H1 (cell line): ENCODE data around the gene ZDHHC11. TPM values are rescaled to one million over a fixed set of nuclear protein-coding genes. Genes with fewer than 3 reads are reported as not detected.

Experiments used
- CTCF ChIA-PET: fragments of 300-600 bp; sonication (Branson Sonifier 250); formaldehyde crosslinking; loops from one replicate; lab custom pipeline; 2021; ENCODE audit not compliant: partially characterized antibody; lab: Charles Lee
- POLR2A ChIA-PET: fragments of 300-600 bp; sonication (Branson Sonifier 250); formaldehyde crosslinking; loops from one replicate; lab custom pipeline; 2021; ENCODE audit warnings: inconsistent platforms; ENCODE audit not compliant: partially characterized antibody; lab: Charles Lee
- DNase-seq, 2 experiments: peaks; one replicate each; pipeline versions ENCODE4 v3.0.0 to v3.0.0-alpha.2; 2010 to 2022; ENCODE audit warnings: low spot score in 2 of 2, low read depth in 1 of 2, mixed read lengths in 1 of 2
- FAIRE-seq: peaks from 2 replicates; lab custom pipeline; 2011; peaks lifted over from hg19 to GRCh38; lab: Jason Lieb, UNC
- H2AFZ ChIP-seq: 2 replicates; pipeline ENCODE4 v1.8.1; 2012; ENCODE audit warnings: low read length, inconsistent platforms
- H2AK5ac ChIP-seq: 2 replicates; pipeline ENCODE4 v1.6.1; 2013; ENCODE audit warnings: low read depth, low read length
- H2BK120ac ChIP-seq: replicated peaks from 2 replicates; pipeline ENCODE3; 2013; ENCODE audit warnings: low read depth, low read length, inconsistent platforms
- H2BK12ac ChIP-seq: 2 replicates; pipeline ENCODE4 v1.6.1; 2013; ENCODE audit warnings: low read depth, low read length
- H2BK15ac ChIP-seq: 2 replicates; pipeline ENCODE4 v1.6.1; 2013; ENCODE audit warnings: low read length
- H2BK20ac ChIP-seq: 2 replicates; pipeline ENCODE4 v1.6.1; 2013; ENCODE audit warnings: low read length
- H2BK5ac ChIP-seq: 2 replicates; pipeline ENCODE4 v1.6.1; 2013; ENCODE audit warnings: low read depth, low read length
- H3K14ac ChIP-seq: 2 replicates; pipeline ENCODE4 v1.6.1; 2013; ENCODE audit warnings: inconsistent platforms; ENCODE audit not compliant: insufficient read length
- H3K18ac ChIP-seq: 2 replicates; pipeline ENCODE4 v1.6.1; 2013; ENCODE audit warnings: low read length; ENCODE audit errors: extremely low read depth
- H3K23ac ChIP-seq: 2 replicates; pipeline ENCODE4 v1.6.1; 2013; ENCODE audit warnings: inconsistent platforms; ENCODE audit not compliant: insufficient read length
- H3K23me2 ChIP-seq: 2 replicates; pipeline ENCODE4 v1.6.1; 2013; ENCODE audit warnings: low read depth, low read length
- H3K27ac ChIP-seq: 2 replicates; pipeline ENCODE4 v1.6.1; 2011; ENCODE audit warnings: low read depth, low read length, inconsistent platforms
- H3K27me3 ChIP-seq, 4 experiments: replicated peaks in 1 of 4; 1 replicate in 1 of 4; 2 replicates in 3 of 4; pipeline versions ENCODE4 v1.6.1 to v1.8.1; 2011 to 2013; ENCODE audit warnings: low read length in 3 of 4, mild to moderate bottlenecking in 3 of 4, inconsistent platforms in 2 of 4, mixed read lengths in 2 of 4, moderate library complexity in 1 of 4; ENCODE audit not compliant: control insufficient read depth in 3 of 4, insufficient read depth in 3 of 4; ENCODE audit errors: extremely low read depth in 1 of 4
- H3K36me3 ChIP-seq, 4 experiments: 2 replicates each; pipeline versions ENCODE4 v1.6.1 to v1.8.1; 2011 to 2013; ENCODE audit warnings: mild to moderate bottlenecking in 4 of 4, low read length in 3 of 4, moderate library complexity in 2 of 4, control low read depth in 1 of 4, inconsistent platforms in 1 of 4; ENCODE audit not compliant: insufficient read depth in 4 of 4, control insufficient read depth in 2 of 4
- H3K4ac ChIP-seq: replicated peaks from 2 replicates; pipeline ENCODE3; 2013; ENCODE audit warnings: low read length, low read depth, mixed read lengths, inconsistent platforms; ENCODE audit not compliant: insufficient read length
- H3K4me1 ChIP-seq, 4 experiments: replicated peaks in 1 of 4; 1 replicate in 1 of 4; 2 replicates in 3 of 4; pipeline versions ENCODE4 v1.6.1 to v1.8.1; 2011 to 2013; ENCODE audit warnings: low read length in 3 of 4, inconsistent platforms in 2 of 4, mixed read lengths in 1 of 4; ENCODE audit not compliant: insufficient read depth in 4 of 4, control insufficient read depth in 3 of 4
- H3K4me2 ChIP-seq, 2 experiments: 2 replicates each; pipeline versions ENCODE4 v1.6.1 to v1.8.1; 2011 to 2013; ENCODE audit warnings: low read depth in 2 of 2, low read length in 2 of 2, control low read depth in 1 of 2, inconsistent platforms in 1 of 2, mild to moderate bottlenecking in 1 of 2; ENCODE audit not compliant: insufficient read depth in 1 of 2
- H3K4me3 ChIP-seq, 4 experiments: fragments of 200-600, 300-600 bp in 1 of 4; sonication (generic), shearing (Covaris generic), sonication (Bioruptor Twin) in 1 of 4; 2 replicates each; pipeline versions ENCODE4 v1.5.1 to v1.8.1; 2011 to 2016; ENCODE audit warnings: low read length in 4 of 4, low read depth in 3 of 4, control low read depth in 2 of 4, inconsistent platforms in 2 of 4, mild to moderate bottlenecking in 2 of 4, mixed read lengths in 1 of 4, moderate library complexity in 1 of 4; ENCODE audit not compliant: insufficient read depth in 2 of 4; ENCODE audit errors: extremely low read depth in 1 of 4
- H3K56ac ChIP-seq: replicated peaks from 2 replicates; pipeline ENCODE3; 2013; ENCODE audit warnings: low read depth, mild to moderate bottlenecking, mixed read lengths, low read length, inconsistent platforms; ENCODE audit not compliant: insufficient read length
- H3K79me1 ChIP-seq: 2 replicates; pipeline ENCODE4 v1.6.1; 2013; ENCODE audit warnings: low read depth, low read length, control low read depth
- H3K79me2 ChIP-seq, 2 experiments: 2 replicates each; pipeline versions ENCODE4 v1.6.1 to v1.8.1; 2012 to 2013; ENCODE audit warnings: low read length in 2 of 2, mild to moderate bottlenecking in 2 of 2, inconsistent platforms in 1 of 2; ENCODE audit not compliant: insufficient read depth in 2 of 2, control insufficient read depth in 1 of 2
- H3K9ac ChIP-seq, 4 experiments: replicated peaks in 1 of 4; 1 replicate in 1 of 4; 2 replicates in 3 of 4; pipeline versions ENCODE4 v1.6.1 to v1.8.1; 2011 to 2013; ENCODE audit warnings: low read depth in 3 of 4, low read length in 3 of 4, control low read depth in 2 of 4, mild to moderate bottlenecking in 2 of 4, moderate library complexity in 2 of 4, inconsistent platforms in 1 of 4; ENCODE audit errors: extremely low read depth in 1 of 4
- H3K9me3 ChIP-seq, 2 experiments: 2 replicates each; pipeline versions ENCODE4 v1.6.1 to v1.8.1; 2012 to 2013; ENCODE audit warnings: mild to moderate bottlenecking in 2 of 2, moderate library complexity in 2 of 2, control low read depth in 1 of 2, inconsistent platforms in 1 of 2, low read depth in 1 of 2, low read length in 1 of 2, mixed read lengths in 1 of 2; ENCODE audit not compliant: insufficient read depth in 2 of 2
- H4K20me1 ChIP-seq, 2 experiments: replicated peaks in 1 of 2; 2 replicates each; pipeline versions ENCODE3 to v1.8.1; 2011 to 2013; ENCODE audit warnings: inconsistent platforms in 2 of 2, low read length in 2 of 2, mild to moderate bottlenecking in 1 of 2; ENCODE audit not compliant: insufficient read depth in 2 of 2, control insufficient read depth in 1 of 2
- H4K5ac ChIP-seq: 2 replicates; pipeline ENCODE4 v1.6.1; 2013; ENCODE audit warnings: low read length, low read depth, mixed read lengths, inconsistent platforms; ENCODE audit not compliant: insufficient read length
- H4K8ac ChIP-seq: 2 replicates; pipeline ENCODE4 v1.8.0; 2013; ENCODE audit warnings: mild to moderate bottlenecking, moderate library complexity, low read length, inconsistent platforms; ENCODE audit not compliant: insufficient read depth; ENCODE audit errors: extremely low read depth
- H4K91ac ChIP-seq: replicated peaks from 2 replicates; pipeline ENCODE3; 2013; ENCODE audit warnings: low read length, mixed read lengths, inconsistent platforms; ENCODE audit not compliant: insufficient read length
- POLR2AphosphoS5 ChIP-seq: IDR thresholded peaks from 2 replicates; pipeline ENCODE4 v1.6.1; 2011; ENCODE audit warnings: low read depth, low read length
- SIRT6 ChIP-seq: IDR thresholded peaks from one replicate; pipeline ENCODE4 v1.7.1; 2012; ENCODE audit warnings: low read length, inconsistent platforms
- WGBS, 2 experiments: shearing (Covaris generic) in 1 of 2; methylation state at CpG; one replicate each; pipeline versions ENCODE4 v1.1.6 to v1.1.7; 2013 to 2015; ENCODE audit warnings: low lambda C conversion rate in 2 of 2, mixed read lengths in 2 of 2, inconsistent platforms in 1 of 2, low coverage in 1 of 2, missing lambda C conversion rate in 1 of 2; ENCODE audit not compliant: insufficient replicate concordance in 2 of 2, insufficient coverage in 1 of 2, insufficient read length in 1 of 2; ENCODE audit errors: extremely low coverage in 1 of 2, missing lambda C conversion rate in 1 of 2; 5-methylcytosine and 5-hydroxymethylcytosine counted together
- polyA plus RNA-seq, 7 experiments: library from polyadenylated mRNA; depleted of rRNA in 3 of 7; stranded (reverse) in 5 of 7; unstranded in 2 of 7; fragments of >200 nt in 5 of 7; fragments of 200-250 nt in 2 of 7; gene quantifications; 1 replicate in 5 of 7; 2 replicates in 1 of 7; 4 replicates in 1 of 7; pipeline versions ENCODE4 v1.2.1 to v1.2.3, GENCODE V29; 2011 to 2013; ENCODE audit warnings: missing spikeins in 2 of 7, mixed read lengths in 2 of 7
- total RNA-seq: library from RNA; stranded (reverse); fragmentation: NEBNext Ultra II Directional; extraction: Animal tissue kit (Norgen Biotek cat#: 25700); gene quantifications from 2 replicates; pipeline ENCODE4 v1.2.1, GENCODE V29; 2021

ZDHHC11 gene
- total and polyA plus RNA-seq, 2 of the 8 experiments (the other 6 are each of a cell fraction or from before 2014, with no cell fraction given) = 4.7 to 16.6 TPM

GRCh38 chr5:757931-758697 lies 92.7 kb downstream of the ZDHHC11 start:
- no peak overlapping the region for H3K4me2 ChIP-seq
- peak overlapping the region; percentile 11 for H4K91ac ChIP-seq
- H3K9ac ChIP-seq = peak overlapping the region in 2 of 4 experiments; percentile 0 to 8; a peak in 2 of 7 replicates
- H4K8ac ChIP-seq = peak overlapping the region; percentile 63
- H3K4ac ChIP-seq = peak overlapping the region; percentile 74
- FAIRE-seq (no peak), DNase-seq (peak in 1 of 2 experiments; percentile 61)
- H4K20me1 ChIP-seq = peaks cover 0 to 4% of the 10 kb centered on the region in 2 experiments
- H3K79me2 ChIP-seq = no peaks in the 10 kb centered on the region
- no peak overlapping the region for H3K23ac ChIP-seq
- no peak for TF ChIP-seq POLR2AphosphoS5
- no peak for TF ChIP-seq SIRT6
- peak overlapping the region; percentile 88; the same call in 1 of the 2 replicates for H2BK15ac ChIP-seq
- no peak overlapping the region for H3K18ac ChIP-seq
- ChIA-PET POLR2A (interaction anchor here (1.6 kb wide), 1 partner anchor 134 kb away, joined by 3 read pairs; the partner anchor contains the start of genes BRD9 and TRIP13), CTCF (interaction anchor here (0.8 to 3.2 kb wide), 12 partner anchors 8 to 231 kb away, joined by 3 to 29 read pairs (median 4); no protein-coding TSS in a partner anchor)
- H4K5ac ChIP-seq = no peak overlapping the region
- no peak overlapping the region for H3K14ac ChIP-seq
- 87% methylated on average over 21 of the region's 21 CpGs; no CpG with 5 or more reads in 1 of the 2 experiments for WGBS, 2 experiments
- no peak overlapping the region for H3K56ac ChIP-seq
- no peaks in the 10 kb centered on the region for H3K23me2 ChIP-seq
- peaks cover 2% of the 10 kb centered on the region; the same call in 1 of the 2 replicates for H3K79me1 ChIP-seq
- H2BK12ac ChIP-seq = peak overlapping the region; percentile 75; the same call in 1 of the 2 replicates
- H2AK5ac ChIP-seq = no peak overlapping the region
- H3K4me1 ChIP-seq = no peaks in the 10 kb centered on the region; a peak in 1 of 7 replicates
- H3K27ac ChIP-seq = peak overlapping the region; percentile 37
- H2BK5ac ChIP-seq = peak overlapping the region; percentile 41; the same call in 1 of the 2 replicates
- no peaks in the 10 kb centered on the region for H3K9me3 ChIP-seq
- H2BK120ac ChIP-seq = no peak overlapping the region
- H2BK20ac ChIP-seq = no peak overlapping the region
- no peak overlapping the region for H3K4me3 ChIP-seq
- no peaks in the 10 kb centered on the region for H3K36me3 ChIP-seq
- no peaks in the 10 kb centered on the region for H3K27me3 ChIP-seq
- H2AFZ ChIP-seq = no peak overlapping the region
